HUES48 (cell line): ENCODE results near the gene IL36RN.

Source experiments
- H3K27ac ChIP-seq: one replicate; pipeline ENCODE4 v1.7.0; 2013; ENCODE audit warnings: low read depth, low read length, inconsistent platforms
- H3K27me3 ChIP-seq: 2 replicates; pipeline ENCODE4 v1.6.1; 2013; ENCODE audit warnings: mild to moderate bottlenecking, low read length; ENCODE audit not compliant: control insufficient read depth, insufficient read depth
- H3K36me3 ChIP-seq: 2 replicates; pipeline ENCODE4 v1.6.1; 2013; ENCODE audit warnings: low read length; ENCODE audit not compliant: control insufficient read depth, insufficient read depth
- H3K4me1 ChIP-seq: 2 replicates; pipeline ENCODE4 v1.6.1; 2013; ENCODE audit warnings: mild to moderate bottlenecking, low read length; ENCODE audit not compliant: control insufficient read depth, insufficient read depth
- H3K4me3 ChIP-seq: 2 replicates; pipeline ENCODE4 v1.5.1; 2013; ENCODE audit warnings: mild to moderate bottlenecking, low read depth, low read length
- H3K9ac ChIP-seq: 2 replicates; pipeline ENCODE4 v1.6.1; 2013; ENCODE audit warnings: mild to moderate bottlenecking, low read depth, low read length, moderate library complexity
- H3K9me3 ChIP-seq: 2 replicates; pipeline ENCODE4 v1.6.1; 2013; ENCODE audit warnings: low read length; ENCODE audit not compliant: control insufficient read depth, insufficient read depth

The IL36RN gene

DNA sequence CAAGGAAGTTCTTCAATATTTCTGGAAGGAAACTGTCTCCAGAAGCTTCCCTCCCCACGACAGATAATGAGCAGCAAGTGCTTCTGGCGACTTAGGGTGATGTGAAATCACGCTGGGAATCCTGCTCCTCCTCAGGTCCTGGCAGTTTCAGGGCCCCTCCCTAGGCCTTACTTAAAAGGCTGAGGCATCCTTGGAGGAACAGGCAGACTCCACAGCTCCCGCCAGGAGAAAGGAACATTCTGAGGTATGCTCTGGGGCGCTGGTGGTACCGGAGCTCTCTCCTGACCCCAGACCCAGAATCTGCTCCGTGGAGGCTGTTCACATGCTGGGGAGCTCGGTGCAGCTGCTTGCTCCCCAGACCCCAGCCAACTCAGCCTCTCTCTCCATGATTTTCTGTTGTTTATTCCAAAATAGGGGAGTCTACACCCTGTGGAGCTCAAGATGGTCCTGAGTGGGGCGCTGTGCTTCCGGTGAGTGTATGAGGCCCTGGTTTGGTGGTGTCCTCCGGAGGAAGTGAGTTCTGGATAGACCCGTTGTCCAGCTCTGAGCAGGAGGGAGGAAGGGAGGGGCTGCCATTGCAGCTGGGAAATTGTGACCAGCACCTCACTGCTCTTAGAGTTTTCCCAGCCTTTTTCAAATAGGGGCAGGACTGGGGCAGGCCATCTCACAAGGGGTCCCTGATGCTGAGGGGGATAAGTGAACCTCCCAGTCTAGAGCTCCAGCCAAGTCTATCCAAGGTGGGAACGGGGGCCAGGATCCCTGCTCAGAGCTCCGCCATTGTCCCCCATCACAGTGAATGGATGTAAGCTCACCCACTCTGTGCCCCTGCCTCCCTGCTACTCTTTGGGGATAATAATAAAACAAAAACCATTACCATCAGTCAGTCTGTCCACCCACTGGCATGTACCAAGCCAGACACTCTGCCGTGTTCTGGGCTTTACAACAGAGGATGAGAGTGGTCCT, at the start of gene IL36RN:
IL36RN (plus strand) TSS at position 201 of the 963 bp plus-strand sequence; CDS start at position 442, 241 bp downstream.
- H3K9ac ChIP-seq: no peak within 1 kb of the TSS
- H3K27ac ChIP-seq: no peak within 1 kb of the TSS
- no peak within 1 kb of the TSS for H3K4me3 ChIP-seq
- H3K27me3 ChIP-seq: no peaks in the 10 kb centered on the region
- H3K4me1 ChIP-seq: no peaks in the 10 kb centered on the region
- H3K9me3 ChIP-seq: peaks cover 26% of the 10 kb centered on the region
- no peaks in the 10 kb centered on the region for H3K36me3 ChIP-seq

DNA sequence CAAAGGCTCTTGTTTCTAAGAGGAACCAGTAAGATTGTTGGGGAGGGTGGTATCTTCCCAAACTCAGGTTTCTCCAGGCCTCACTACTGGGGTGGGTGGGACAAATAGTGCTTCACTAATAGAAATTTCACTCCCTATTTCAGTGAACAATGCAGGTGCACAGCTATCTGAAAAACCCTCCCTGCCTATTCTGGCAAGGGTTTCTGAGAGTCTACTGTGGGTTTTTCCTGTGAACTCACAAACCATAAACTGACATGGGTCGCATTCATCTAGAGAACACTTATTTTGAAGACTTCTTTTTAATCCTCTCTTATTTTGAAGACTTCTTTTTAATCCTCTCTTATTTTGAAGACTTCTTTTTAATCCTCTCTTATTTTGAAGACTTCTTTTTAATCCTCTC, 49.4 kb upstream of the IL36RN start:
- Histone ChIP-seq H3K4me1 (no peaks in the 10 kb centered on the region), H3K4me3 (no peak overlapping the region), H3K9me3 (no peaks in the 10 kb centered on the region; the same call in 1 of the 2 replicates), H3K36me3 (no peaks in the 10 kb centered on the region), H3K9ac (no peak overlapping the region), H3K27me3 (no peaks in the 10 kb centered on the region), H3K27ac (no peak overlapping the region)

DNA sequence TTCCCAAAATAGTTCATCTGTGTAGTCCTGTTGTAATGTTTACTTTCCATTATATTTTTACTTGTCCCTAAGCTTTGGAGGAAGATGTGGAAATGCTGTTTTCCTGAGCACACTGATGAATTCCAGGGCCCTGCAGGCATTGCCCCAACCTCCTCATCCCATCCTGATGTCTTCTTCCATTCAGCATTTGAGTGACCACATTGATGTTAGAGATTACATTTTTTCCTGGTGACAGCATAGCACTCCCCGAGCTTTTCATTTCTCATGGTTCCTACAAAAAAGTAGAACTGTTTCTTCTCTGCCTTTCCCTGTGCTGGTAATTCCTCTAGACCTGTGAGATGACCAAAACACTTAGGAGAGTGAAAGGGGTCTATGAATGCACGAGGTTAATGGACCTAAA, 48.9 kb upstream of the IL36RN start:
- Histone ChIP-seq H3K4me3 (no peak overlapping the region), H3K9ac (no peak overlapping the region), H3K4me1 (no peaks in the 10 kb centered on the region), H3K36me3 (no peaks in the 10 kb centered on the region), H3K27me3 (no peaks in the 10 kb centered on the region), H3K9me3 (no peaks in the 10 kb centered on the region; the same call in 1 of the 2 replicates), H3K27ac (no peak overlapping the region)

DNA sequence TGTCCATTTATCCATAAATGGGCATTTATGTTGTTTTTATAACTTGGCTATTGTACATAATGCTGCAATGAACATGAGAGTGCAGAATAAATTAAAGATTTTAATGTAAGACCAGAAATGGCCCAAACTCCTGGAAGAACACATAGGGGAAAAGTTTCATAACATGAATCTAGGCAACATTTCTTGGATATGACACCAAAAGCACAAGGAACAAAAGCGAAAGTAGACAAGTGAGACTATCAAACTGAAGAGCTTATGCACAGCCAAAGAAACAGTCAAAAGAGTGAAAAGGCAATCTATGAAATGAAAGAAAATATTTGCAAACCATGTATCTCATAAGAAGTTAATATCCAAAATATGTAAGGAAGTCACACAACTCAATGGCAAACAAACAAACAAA, 47.9 kb upstream of the IL36RN start:
- Histone ChIP-seq H3K27ac (no peak overlapping the region), H3K4me1 (no peaks in the 10 kb centered on the region), H3K36me3 (no peaks in the 10 kb centered on the region), H3K9ac (no peak overlapping the region), H3K4me3 (no peak overlapping the region), H3K27me3 (no peaks in the 10 kb centered on the region), H3K9me3 (peaks cover 3% of the 10 kb centered on the region)

DNA sequence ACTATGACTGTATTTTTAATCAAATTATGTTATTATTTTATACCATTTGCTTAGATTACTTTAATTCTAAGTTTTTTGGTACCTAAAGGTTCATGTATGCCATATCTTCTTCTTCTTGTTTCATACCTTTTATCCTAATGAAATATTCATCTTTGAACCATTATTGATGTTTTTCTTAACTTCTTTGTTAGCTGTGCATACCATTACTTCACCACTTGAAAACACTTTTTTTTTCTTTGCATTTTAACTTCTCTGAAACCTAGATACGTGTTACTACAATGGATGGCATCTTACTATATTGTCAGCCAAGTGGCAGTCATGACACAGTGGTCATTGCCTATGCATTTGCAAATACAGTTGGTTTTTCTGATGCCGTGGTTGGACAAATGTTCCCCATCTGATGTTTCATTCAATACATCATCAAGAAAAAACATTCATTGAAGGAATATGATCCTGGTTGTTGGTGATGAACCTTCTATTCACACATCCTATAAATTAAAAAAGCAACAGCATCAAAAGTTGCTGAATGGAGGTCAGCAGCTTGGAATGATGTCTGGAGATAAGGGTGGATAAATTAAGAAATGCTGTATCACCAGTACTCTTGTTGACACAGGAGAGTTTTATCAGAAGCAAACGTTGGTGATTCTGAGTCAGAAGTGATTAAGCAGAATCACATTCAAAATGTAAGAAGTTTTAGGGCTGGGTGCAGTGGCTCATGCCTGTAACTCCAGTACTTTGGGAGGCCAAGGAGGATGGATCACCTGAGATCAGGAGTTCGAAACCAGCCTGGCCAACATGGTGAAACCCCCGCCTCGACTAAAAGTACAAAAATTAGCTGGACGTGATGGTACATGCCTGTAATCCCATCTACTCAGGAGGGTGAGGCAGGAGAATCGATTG, 46.3 kb upstream of the IL36RN start:
- peaks cover 9% of the 10 kb centered on the region for H3K9me3 ChIP-seq
- no peak overlapping the region for H3K9ac ChIP-seq
- no peaks in the 10 kb centered on the region for H3K4me1 ChIP-seq
- H3K4me3 ChIP-seq: no peak overlapping the region
- no peak overlapping the region for H3K27ac ChIP-seq
- no peaks in the 10 kb centered on the region for H3K27me3 ChIP-seq
- H3K36me3 ChIP-seq: no peaks in the 10 kb centered on the region

DNA sequence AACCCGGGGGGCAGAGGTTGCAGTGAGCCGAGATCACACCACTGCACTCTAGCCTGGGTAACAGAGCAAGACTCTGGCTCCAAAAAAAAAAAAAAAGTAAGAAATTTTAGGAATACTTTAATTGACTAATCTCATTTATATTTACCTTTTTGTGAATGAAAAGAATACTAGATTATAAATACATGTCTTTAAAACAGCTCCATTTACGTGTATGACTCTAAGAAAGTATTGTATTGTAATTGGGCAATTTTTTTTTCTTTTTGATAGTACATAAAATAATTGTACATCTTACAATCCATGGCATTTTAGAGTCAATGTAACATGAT, 45.7 kb upstream of the IL36RN start:
- Histone ChIP-seq H3K27ac (no peak overlapping the region), H3K9me3 (peaks cover 10% of the 10 kb centered on the region), H3K9ac (no peak overlapping the region), H3K27me3 (no peaks in the 10 kb centered on the region), H3K36me3 (no peaks in the 10 kb centered on the region), H3K4me1 (no peaks in the 10 kb centered on the region), H3K4me3 (no peak overlapping the region)

DNA sequence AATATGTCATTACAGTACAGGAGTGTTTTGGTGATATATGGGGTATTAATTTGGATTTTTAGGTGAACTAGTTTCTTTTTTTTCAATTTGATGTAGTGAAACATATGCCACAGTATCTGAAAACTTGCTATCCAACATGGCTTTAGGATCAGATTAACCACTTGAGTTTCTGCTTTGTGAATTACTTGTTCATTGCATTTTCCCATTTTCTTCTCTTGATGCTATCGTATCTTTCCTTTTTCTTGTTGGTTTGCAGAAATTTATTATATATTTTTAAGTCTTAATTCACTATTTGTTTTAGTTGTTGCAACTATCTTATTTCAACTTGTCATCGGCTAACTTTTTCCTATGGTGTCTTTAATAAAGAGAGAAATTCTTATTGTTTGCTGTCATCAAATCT, 44.9 kb upstream of the IL36RN start:
- Histone ChIP-seq H3K9me3 (peaks cover 18% of the 10 kb centered on the region), H3K4me1 (no peaks in the 10 kb centered on the region), H3K27me3 (no peaks in the 10 kb centered on the region), H3K4me3 (no peak overlapping the region), H3K9ac (no peak overlapping the region), H3K27ac (no peak overlapping the region), H3K36me3 (no peaks in the 10 kb centered on the region)

DNA sequence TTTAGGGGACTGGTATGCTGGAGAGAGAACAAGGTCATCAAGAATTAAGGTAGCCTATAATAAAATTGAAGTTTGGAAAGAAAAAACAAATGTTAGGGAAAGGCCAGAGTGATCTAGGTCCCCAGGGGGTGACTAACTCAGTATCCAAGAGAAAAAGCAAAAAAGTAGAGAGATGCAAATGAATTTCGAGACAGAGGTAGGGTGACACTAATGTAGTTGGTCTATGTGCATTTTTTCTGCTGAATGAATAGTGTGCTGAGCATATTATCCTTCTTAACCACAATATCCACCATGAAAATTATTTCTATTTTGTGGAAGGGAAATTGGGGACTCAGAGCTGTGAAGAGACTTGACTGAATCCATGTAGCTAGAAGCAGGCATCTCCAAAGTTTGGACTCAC, 44.0 kb upstream of the IL36RN start:
- Histone ChIP-seq H3K9me3 (peaks cover 19% of the 10 kb centered on the region), H3K27ac (no peak overlapping the region), H3K4me3 (no peak overlapping the region), H3K9ac (no peak overlapping the region), H3K27me3 (no peaks in the 10 kb centered on the region), H3K4me1 (no peaks in the 10 kb centered on the region), H3K36me3 (no peaks in the 10 kb centered on the region)

DNA sequence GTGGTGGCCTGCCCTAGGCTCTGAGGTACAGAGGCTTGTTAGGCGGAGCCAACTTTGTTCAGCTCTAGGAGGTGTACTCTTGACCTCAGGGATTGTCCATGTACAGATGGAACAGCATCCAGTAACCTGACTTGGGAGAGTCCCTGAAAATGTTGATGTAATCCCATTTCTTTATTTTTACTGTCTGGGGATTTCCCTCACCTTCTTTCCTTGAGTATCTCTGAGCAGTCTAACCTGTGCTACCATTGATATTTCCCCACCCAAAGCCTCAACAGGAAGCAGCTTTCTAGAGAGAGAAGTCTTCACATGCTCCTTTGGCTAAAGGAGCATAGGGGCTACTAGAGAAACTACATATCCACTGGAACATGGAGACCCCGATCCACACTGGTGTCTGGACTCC, 43.3 kb upstream of the IL36RN start:
- no peak overlapping the region for H3K27ac ChIP-seq
- no peaks in the 10 kb centered on the region for H3K36me3 ChIP-seq
- peaks cover 19% of the 10 kb centered on the region for H3K9me3 ChIP-seq
- H3K4me3 ChIP-seq: no peak overlapping the region
- no peak overlapping the region for H3K9ac ChIP-seq
- H3K4me1 ChIP-seq: no peaks in the 10 kb centered on the region
- H3K27me3 ChIP-seq: no peaks in the 10 kb centered on the region

DNA sequence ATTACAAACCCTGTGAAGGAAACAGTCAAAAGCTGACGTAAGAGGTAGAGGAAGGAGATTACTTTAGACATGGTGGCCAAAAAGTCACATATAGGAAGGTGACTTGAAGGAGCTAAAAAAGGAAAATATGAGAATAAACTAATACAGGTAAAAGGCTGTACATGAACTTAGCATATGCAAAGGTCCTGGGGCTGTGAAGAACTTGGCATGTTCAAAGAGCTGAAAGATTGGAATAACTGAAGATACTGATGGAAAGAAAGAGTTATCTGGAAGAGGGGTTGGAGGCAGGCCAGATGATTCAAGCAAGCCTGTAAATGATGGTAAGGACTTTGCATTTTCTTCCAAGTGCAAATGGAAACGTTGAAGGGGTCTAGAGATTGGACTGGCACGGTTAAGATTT, 40.5 kb upstream of the IL36RN start:
- Histone ChIP-seq H3K4me1 (no peaks in the 10 kb centered on the region), H3K4me3 (no peak overlapping the region), H3K27me3 (no peaks in the 10 kb centered on the region), H3K27ac (no peak overlapping the region), H3K36me3 (no peaks in the 10 kb centered on the region), H3K9me3 (peaks cover 19% of the 10 kb centered on the region), H3K9ac (no peak overlapping the region)

DNA sequence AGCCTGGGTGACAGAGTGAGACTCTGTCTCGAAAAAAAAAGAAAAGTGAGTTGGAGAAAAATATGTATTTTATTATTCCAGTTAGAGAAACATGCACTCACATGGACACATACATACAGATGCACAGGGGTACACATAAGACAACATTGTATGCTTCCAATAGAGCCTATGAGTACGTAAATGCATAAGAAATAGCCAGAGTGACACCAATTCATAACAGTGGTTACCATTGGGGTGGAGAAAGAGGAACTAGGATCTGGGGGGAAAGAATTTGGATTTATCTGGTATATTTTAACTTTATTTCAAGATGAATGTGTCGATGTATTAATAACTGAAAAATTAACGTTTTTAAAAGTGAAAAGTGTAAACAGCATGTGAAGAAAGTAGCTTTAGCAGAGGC, 37.7 kb upstream of the IL36RN start:
- Histone ChIP-seq H3K4me3 (no peak overlapping the region), H3K27me3 (no peaks in the 10 kb centered on the region), H3K4me1 (no peaks in the 10 kb centered on the region), H3K27ac (no peak overlapping the region), H3K9ac (no peak overlapping the region), H3K36me3 (no peaks in the 10 kb centered on the region), H3K9me3 (peaks cover 15% of the 10 kb centered on the region)
